SHP77 (cell line): ENCODE results near the gene OTOG.

Experiments
- DNase-seq, 2 experiments: peaks; one replicate each; lab custom pipeline; 2025; lab: John Stamatoyannopoulos, UW

Gene OTOG

DNA sequence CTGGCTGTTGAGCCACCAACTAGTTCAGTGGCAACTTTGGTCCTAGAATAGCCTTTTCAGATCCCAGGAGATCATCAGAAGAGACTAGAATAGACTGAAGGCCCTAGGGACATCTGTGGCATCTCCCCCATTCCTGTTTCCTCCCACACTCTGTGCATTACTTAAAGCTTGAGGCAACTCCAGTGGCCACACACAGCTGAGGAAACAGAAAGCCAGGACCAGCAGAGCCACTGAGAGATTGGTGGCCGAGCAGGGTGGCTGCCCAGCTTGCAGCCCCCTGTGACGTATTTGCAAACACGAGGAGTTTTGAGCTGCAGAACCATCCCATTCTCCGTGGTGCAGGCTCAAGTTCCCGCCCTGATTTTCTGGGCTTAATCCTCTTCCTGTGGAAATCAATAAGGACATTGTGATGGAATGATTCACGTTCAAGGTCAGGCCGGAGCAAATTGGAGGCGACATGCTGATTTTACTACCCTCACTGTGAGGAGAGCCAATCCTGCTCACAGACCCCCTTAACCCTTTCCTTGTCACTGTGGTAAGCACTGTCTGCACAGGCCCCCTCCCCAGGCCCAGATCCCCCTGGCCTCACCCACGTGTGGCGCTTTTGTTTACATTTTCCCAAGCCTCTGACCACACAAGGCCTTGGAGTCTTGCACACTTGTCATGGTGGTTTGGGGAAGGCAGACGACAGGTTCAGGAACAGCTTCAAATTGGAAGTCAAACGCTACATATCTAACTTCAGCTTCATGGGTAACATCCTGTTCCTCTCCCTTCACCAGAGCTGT lies 103.3 kb downstream of the OTOG start:
- DNase-seq: no peak

DNA sequence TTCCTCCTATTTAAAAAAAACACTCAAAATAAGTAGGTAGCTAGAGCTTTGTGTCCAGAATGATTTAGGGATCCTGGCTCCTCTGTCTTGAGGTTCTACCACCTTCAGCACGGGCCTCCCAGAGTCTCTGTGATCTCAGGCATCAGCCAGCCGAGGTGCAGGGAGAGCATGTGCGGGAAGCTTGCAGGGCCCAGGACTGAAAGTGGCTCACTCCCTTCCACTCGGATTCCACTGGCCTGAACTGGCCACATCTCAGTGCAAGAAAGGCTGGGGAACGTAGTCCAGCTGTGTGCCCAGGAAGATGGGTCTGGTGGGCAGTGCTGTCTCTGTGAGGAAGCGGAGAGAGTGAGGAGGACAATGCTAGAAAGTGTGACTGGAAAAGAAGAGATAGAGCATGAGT lies 104.0 kb downstream of the OTOG start:
- DNase-seq: no peak

DNA sequence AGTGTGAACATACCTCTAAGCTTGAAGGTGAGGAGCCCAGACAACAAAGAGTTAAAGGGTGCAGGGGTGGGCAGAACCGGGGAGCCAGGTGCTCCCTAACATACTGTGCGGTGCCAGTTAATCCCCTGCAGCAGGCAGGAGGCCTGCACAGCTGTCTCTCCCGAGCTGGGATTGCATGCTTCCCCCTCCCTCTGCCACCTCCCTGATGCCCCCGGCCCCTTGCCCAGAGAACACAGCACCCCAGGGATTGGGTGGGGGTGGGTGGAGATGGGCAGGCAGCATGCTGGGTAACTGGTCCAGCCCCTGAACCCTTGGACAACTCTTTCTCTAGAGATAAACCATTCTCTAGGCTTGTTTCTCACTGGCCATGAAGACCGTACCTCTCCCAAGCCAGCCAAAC lies 104.6 kb downstream of the OTOG start:
- DNase-seq: no peak

DNA sequence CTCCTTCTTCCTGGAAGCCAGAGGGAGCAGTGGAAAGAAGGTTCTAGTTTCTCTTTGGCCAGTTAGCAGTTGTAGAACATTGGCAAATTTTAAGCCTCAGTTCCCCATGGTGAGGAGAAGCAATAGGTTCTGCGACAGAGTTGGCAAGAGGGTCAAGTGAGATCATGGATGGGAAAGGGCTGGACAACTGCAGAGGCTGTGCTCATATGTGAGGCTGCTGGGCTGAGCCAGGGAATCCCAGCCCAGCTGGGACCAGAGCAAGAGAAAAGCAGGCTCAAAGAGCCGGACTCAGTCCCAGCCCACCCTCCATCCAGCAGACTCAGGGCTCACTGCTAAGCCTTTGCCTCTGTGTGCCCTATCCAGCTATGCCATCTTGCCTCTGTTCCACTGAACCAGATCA lies 105.5 kb downstream of the OTOG start:
- DNase-seq: no peak

DNA sequence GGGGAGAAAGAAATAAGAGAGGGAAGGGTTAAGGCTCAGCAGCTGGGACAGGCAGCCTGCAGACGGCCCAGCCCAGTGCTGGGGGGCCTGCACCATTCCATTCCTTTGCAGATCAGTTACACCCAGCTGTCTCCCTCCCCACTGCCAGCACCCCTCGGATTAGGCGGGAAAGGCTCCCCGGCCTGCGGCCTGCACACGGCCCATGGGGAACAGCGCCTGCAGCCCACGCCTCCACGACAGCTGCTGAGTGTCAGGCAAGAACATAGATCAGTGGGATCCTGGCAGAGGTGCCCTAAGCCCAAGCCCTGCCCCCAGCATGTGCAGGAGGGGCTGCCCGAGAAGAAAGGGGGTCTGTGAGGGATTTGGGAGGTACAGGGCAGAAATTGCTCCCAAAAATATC lies 106.6 kb downstream of the OTOG start:
- DNase-seq: no peak

DNA sequence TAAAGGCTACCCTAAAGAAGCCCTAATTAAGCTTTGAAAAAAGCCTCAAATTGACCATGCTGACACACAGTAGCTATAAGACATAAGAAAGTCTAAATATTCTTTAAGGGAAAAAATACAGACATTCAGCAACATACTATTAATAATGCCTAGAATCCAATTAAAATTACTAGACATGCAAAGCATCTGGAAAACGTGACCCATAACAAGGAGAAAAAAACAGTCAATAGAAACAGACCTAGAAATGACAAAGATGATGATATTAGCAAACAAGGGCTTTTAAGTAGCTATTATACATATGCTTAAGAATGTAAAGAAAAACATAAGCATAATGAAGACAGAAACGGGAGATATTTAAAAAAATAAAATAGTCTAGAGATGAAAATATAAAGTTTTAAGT lies 108.6 kb downstream of the OTOG start:
- DNase-seq: no peak

DNA sequence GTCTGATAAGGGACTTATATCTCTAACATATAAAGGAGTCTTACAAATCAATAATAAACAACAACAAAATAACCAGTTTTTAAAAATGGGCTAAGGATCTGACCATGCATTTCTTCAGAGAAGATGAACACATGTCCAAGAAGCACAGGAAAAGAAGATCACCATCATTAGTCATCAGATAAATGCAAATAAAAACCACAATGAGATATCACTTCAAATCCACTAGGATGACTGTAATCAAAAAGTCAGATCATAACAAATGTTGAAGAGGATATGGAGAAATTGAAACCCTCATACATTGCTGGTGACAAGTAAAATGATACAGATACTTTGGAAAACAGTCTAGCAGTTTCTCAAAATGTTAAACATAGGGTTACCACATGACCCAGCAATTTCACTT lies 111.2 kb downstream of the OTOG start:
- DNase-seq: no peak

DNA sequence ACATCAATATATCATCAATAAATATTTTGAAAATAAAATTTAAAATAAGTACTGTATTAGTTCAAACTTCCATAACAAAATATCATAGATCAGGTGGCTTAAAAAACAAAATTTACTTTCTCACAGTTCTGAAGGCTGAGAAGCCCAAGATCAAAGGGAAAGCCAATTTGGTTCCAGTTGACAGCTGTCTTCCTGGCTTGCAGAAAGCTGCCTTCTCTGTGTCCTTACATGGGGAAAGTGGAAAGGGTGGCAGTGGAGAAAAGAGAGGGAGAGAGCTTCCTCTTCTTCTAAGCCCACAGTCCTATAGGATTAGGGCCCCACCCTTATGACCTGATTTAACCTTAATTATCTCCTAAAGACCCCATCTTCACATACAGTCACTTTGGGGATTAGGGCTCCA lies 121.1 kb downstream of the OTOG start:
- no peak for DNase-seq

DNA sequence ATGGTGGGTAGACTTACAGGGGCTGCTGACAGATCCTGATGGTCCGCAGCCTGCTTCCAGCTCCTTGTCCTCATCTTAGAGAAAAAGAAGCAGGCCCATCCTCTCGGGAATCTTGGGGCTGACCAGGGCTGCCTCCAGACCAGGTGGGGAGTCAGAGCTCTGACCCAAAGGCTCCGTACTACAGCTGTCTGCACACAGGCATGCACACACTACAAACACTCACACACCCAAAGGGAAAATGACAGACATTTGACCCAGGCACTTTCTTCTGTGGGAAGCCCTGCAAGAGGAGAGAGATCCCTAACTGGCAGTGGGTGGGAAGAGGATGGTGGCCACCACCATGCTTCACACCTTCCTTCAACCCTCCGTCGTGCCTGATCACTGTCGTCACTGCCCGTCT lies 125.4 kb downstream of the OTOG start:
- DNase-seq: no peak

DNA sequence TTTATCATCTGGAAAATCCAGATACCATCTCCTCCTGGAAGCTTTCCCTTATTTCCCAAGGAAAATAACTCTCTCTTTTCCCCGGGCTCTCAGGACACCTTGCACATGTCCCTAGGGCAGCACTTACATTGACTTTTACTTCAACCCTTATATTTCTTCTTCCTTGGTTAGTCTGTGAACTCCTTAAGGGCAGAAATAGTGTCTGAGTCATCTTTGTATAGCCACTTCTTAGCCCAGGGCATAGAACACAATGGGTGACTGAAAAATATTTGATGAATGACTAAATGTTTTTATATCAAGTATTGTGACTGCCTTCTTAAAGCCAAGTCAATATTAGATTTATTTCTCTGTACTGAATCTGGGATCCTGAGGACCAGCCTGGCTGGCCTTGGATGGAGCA lies 126.9 kb downstream of the OTOG start:
- DNase-seq: no peak

DNA sequence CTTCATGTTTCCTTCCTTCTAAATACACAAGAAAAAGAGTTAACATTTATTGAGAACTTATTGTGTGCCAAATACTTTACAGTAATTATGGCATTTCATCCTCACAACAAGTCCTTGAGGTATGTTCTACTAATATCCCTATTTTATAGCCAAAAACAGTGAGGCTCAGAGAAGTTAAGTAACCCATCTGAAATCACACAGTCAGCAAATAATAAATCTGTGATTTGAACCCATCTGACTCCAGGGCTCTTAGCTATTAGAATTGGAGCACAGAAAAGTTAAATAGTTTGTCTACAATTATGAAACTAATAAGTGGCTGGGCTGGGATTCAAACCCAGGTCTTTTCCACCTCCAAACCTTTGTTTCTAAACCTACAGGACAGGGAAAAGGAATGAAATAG lies 135.8 kb downstream of the OTOG start:
- DNase-seq: no peak

DNA sequence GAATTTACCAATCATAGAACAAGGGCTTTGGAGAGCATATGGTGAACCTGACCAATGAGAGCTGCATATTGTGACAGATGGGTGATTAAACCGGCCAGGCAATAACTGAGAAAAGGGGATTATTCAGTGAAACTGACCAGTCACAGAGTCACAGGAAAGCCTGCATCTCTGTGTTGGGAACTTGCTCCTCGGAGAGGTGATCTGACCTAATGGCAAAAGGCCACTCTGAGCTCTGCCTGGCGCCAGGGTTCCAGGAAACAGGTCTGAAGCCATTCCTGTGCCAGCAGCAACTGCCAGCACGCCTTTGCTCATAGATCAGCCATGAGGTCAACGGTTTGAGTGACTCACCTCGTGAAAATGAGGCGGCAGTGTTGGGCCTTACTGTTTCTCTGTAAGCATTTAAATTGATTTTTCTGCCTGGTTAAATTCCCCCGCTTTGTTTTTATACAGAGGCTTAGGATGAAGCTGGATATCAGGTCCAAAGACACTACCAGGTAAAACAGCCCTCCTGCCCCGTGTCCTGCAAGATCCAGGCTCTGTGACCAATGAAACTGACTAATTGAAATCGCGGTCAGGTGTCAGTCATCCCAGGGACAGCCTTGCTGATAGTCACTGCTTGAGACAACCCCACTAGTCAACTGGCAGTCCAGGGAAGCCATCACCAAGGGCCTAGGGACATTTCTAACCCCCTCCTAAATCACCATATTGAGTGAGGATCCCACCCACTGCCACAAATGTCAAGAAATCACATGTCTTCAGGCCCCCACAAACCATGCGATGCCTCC lies 136.5 kb downstream of the OTOG start:
- no peak for DNase-seq

DNA sequence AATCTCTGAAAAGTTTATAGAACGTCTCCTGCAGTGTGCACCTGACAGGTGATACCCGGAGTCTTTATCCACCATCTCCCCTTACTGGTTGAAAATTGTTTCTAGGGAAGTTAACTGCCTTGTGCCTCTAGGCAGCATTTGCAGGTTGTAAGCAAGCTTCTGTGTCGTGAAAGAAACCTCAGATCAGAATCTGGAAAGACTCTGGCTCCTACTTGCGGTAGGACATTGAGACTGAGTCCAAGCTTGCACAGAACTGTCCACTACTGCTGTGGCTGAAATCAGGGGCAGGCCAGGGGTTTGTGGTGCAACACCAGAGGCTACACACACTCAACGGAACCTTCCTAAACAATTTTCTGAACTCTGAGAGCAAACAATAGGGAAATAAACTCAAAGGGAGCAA lies 137.5 kb downstream of the OTOG start:
- no peak for DNase-seq

DNA sequence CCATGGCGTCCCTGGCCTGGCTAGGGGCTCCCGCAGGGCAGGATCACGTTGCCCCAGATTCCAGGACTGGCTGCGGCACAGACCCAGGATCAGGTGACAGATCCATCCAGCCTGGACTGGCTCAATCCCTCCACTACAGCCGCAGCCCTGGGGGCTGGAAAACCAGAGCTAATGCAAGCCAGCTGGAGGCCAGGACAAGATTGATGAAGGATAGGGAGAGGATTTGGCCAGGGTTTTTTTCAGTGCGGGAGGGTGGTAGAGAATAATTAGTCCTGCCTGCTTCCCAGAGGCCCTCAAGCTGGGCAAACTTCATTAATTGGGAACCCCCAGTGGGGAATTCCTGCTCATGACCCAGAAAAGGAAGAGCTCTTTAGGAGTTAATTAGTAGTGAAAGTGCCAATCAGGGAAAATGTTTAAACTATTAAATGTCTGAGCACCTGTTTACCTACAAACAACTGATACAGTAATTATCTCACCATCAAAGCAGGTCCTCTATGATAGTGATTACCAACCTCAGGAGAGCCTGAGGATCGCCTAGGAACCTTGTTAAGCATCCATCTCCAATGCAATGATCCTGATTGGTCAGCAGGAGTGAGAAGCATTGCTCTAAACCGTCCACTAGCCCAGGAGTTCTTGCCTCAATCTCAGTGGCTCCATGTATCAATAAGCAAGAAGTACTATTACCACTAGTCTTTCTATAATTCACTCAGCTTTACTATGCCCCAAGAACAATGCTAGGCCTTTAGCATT lies 139.3 kb downstream of the OTOG start:
- DNase-seq: no peak

DNA sequence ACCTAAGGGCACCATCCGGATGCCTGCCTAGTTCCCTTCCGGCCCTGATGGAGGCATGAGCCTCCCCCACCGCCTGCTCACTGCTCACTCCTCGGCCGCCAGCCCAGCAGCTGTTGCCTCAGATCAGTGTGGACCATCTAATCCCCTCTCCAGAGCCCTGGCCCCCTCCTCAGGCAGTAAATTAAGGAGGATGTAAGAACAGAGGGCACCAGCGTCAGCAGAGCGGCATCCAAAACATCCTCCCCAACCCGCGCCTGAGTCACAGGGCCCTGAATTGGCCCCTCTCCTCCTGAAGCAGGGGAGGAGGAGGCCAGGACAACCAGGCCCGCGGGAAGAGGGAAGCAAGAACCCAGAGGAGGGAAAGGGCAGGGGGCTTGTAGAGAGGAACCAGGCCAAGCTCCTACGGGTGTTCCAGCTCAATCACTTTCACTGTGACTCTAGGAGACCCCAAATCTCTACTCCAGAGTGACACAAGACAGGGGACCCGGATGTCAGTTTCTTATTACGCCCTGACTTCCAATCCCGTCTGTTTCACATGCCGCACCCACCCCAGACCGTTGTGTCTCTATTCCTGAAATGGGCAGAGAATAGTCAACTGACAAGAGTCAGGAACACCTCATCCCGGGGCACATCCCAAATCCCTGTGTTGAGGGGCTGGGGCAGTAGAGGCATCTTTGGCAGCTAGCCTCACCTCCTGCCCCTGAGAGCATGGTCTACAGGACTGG lies 141.0 kb downstream of the OTOG start:
- DNase-seq: no peak

DNA sequence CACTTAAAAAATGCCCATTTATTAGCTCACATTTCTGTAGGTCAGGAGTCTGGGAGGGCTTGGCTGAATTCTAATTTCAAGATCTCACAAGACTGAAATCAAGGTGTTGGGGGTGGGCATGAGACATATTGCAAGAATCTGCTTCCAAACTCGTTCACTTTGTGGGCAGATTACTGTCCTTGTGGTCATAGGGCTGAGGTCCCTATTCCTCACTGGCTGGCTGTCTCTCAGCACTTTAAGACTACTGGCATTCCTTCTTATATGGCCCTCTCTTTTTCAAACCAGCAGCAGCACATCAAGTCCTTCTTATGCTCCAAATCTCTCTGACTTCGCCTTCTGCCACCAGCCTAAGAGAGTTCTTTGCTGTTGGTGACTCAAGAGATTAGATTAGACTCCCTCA lies 144.5 kb downstream of the OTOG start:
- no peak for DNase-seq

DNA sequence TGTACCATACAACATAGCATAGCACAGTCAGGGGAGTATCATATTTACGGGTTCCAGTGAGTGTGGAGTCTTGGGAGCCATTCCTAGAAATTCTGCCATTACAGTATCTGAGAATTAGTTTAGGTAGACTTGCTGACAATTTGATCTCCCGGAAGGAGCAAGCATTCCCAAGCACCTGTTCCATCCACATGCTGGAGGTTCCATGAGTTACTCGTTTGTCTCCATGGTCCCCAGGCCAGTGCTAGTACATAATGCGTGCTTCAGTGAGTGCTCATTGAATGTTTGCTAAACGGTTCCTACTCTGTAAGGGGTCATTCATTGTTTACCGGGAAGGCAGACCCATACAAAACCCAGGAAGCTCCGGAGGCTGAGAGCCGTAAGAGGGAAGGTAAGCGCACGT lies 144.9 kb downstream of the OTOG start:
- DNase-seq: no peak

DNA sequence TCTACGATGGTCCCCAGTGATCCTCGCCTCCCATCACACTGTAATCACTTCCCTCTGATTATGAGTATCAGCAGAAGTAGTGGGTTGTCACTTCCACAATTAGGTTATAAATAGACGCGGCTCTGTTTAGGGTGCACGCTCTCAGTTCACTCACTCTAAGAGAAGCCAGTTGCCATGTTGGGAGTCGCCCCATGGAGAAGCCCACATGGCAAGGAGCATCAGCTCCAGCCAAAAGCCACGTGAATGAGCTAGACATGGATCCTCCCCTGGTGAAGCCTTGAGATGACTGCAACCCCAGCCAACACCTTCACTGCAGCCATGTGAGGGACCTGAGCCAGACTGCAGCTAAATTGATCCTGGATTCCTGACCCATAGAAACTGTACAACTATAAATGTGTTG lies 145.9 kb downstream of the OTOG start:
- DNase-seq: no peak

DNA sequence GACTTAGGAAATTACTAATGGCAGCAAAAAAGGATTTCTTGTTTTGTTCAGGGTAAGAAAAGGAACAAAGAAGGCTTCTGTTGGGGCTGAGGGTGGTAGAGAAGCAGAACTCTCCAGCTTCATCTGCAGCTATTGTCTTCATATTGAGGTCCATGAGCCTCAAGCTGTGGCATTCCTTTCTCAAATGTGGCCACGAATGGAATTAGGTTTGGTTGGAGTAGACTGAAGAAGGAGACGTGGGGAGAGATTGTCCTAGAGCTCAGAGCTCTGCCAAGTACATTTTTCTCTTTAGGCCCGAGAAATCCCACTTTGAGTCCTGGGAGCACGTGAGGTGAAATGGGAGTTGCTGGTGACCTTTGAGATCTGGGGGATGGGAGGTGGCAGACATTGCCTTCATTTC lies 146.5 kb downstream of the OTOG start:
- DNase-seq: no peak

DNA sequence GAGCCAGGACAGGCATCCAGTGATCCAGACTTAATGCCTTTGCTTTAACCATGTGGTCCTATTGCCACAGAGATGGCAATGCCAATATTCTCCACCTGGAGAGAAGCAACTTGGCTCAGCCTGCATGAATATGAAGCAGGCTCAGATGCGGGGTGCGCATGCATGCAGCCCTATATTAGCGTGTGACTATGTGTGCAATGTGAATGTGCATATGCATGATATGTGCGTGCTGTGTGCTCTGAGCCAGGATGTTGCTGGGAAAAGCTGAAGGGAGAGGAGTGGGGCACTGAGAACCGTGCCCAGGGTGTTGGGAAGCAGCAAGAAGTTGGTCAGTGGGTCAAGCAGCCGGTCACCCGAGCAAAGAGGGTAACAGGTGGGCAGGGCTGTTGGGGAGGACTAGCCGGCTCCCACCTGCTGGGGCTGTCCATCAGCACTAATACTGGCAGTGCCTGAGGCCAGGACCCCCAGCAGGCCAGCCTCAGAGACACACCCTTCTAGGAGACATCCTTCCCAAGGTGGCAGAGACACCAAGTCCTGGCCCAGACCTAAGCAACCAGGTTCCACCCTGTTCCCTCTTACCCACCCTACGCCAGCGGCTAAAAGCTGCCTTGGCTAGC lies 147.5 kb downstream of the OTOG start:
- no peak for DNase-seq

DNA sequence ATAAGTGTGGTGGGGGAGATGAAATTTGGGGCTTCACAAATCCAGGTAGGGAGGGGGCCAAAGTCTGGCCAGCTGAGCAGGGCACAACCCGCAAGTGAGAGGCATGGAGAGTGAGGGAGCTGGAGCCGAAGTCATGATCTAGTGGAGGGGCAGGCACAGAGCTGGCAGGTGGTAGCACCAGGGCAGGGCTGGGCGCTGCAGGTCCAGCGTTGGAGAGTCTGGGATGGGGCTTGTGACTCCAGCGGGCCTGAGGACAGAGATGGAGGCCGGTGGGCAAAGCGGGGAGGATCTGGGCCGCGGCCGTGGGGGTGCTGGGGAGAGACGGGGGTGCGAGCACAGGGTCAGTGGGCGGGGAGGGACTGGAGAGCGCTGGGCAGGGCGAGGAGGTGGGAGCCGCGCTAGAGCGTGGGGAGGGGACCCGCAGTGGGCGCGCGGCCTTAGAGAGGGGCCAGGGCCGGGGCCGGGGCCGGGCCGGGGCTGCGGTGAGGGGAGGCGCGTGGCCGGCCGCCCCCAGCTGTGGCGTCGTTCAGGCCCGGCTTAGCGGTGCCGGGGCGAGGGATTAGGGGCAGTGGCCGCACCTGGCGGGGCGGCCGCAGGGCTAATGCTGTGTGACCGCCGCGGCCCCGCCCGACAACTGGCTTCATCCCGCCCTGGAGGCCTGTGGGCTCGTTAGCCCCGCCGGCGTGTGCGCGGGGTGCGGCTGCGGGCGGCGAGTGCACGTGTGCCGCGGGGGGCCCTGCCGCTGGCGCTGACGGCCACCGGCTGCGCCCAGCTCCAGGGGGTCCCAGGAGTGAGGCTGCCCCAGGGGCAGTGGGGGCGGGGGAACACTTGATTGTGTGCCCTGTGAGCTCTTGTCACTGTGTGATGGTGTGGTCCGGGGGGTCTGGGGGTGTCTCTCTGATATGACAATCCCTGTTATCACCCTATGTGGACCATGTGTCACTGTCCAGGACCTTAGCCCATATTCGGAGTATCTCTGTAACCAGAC lies 148.7 kb downstream of the OTOG start:
- DNase-seq: no peak
